K562 (cell line): ENCODE data around the gene HDHD3. TPM values are rescaled to one million over a fixed set of nuclear protein-coding genes. Genes with fewer than 3 reads are reported as not detected.

Experiments used
- CBFA2T2 ChIP-seq: fragments of 450-650 bp; conservative IDR thresholded peaks from 2 replicates; pipeline ENCODE4 v1.6.1; 2017; ENCODE audit warnings: mild to moderate bottlenecking
- FOXA3 ChIP-seq, 2 experiments: fragments of 450-650 bp in 1 of 2; sonication (generic) in 1 of 2; formaldehyde crosslinking; IDR thresholded peaks in 1 of 2; conservative IDR thresholded peaks in 1 of 2; 2 replicates each; pipeline versions ENCODE4 v1.4.0 to v1.8.0; 2020 to 2022; ENCODE audit warnings: mild to moderate bottlenecking in 2 of 2, missing genetic modification reagents in 1 of 2
- GATAD2A ChIP-seq: fragments of 450-650 bp; IDR thresholded peaks from 2 replicates; pipeline ENCODE4 v1.6.1; 2017
- HNRNPK ChIP-seq: fragments of 200-400 bp; formaldehyde crosslinking; IDR thresholded peaks from one replicate; pipeline ENCODE4 v1.6.1; 2018; ENCODE audit warnings: mild to moderate bottlenecking, low read depth, low read length; ENCODE audit not compliant: poor library complexity, severe bottlenecking
- HOMEZ ChIP-seq: fragments of 250-450 bp; sonication (Bioruptor Pico); IDR thresholded peaks from 2 replicates; pipeline ENCODE4 v1.4.0; 2020; ENCODE audit warnings: mild to moderate bottlenecking, moderate library complexity
- PRMT5 ChIP-seq: sonication (generic); formaldehyde crosslinking; IDR thresholded peaks from 2 replicates; pipeline ENCODE4 v1.5.0; 2020; ENCODE audit warnings: missing genetic modification reagents
- SMAD1 ChIP-seq: fragments of 150-350 bp; IDR thresholded peaks from 2 replicates; pipeline ENCODE4 v1.6.1; 2014; ENCODE audit warnings: low read length, low read depth; ENCODE audit not compliant: partially characterized antibody
- ZFPM2 ChIP-seq: fragments of 250-450 bp; sonication (Bioruptor Pico); IDR thresholded peaks from 2 replicates; pipeline ENCODE4 v1.5.1; 2022; ENCODE audit warnings: mild to moderate bottlenecking
- ZMIZ1 ChIP-seq, 2 experiments: fragments of 150-350 bp in 1 of 2; IDR thresholded peaks; 2 replicates each; pipeline ENCODE4 v1.6.1; 2012 to 2016; ENCODE audit warnings: low read depth in 2 of 2, low read length in 2 of 2, mild to moderate bottlenecking in 1 of 2, moderate library complexity in 1 of 2
- ZNF217 ChIP-seq: sonication (generic); formaldehyde crosslinking; IDR thresholded peaks from 2 replicates; pipeline ENCODE4 v1.8.0; 2022; ENCODE audit warnings: mild to moderate bottlenecking, missing genetic modification reagents
- polyA plus RNA-seq, 8 experiments: library from polyadenylated mRNA; depleted of rRNA in 4 of 8; stranded (reverse) in 5 of 8; unstranded in 3 of 8; fragments of >200 nt; fragmentation: Nextera tagmentation in 2 of 8; fragmentation: Illumina TruSeq in 1 of 8; extraction: Ambion mirVana in 2 of 8; extraction: Trizol in 1 of 8; gene quantifications; 2 replicates each; pipeline versions ENCODE4 v1.2.1 to v1.2.3, GENCODE V29; 2011 to 2014; ENCODE audit warnings: inconsistent platforms in 1 of 8, missing spikeins in 1 of 8
- total RNA-seq, 7 experiments: library from RNA; depleted of rRNA in 6 of 7; stranded (reverse); fragments of >200 nt in 6 of 7; fragmentation: Illumina TruSeq in 2 of 7; extraction: Trizol in 2 of 7; gene quantifications; 2 replicates each; pipeline versions ENCODE4 v1.2.1 to v1.2.3, GENCODE V29; 2011 to 2021; ENCODE audit warnings: low replicate concordance in 1 of 7
- TF ChIP-seq, protein P1 (sequence below): fragments of 250-450 bp; sonication (Bioruptor Pico); IDR thresholded peaks from 2 replicates; pipeline ENCODE4 v1.5.0; 2021; ENCODE audit warnings: mild to moderate bottlenecking, moderate library complexity
- TF ChIP-seq, protein P2 (sequence below), 2 experiments: fragments of 450-650 bp; IDR thresholded peaks; 2 replicates each; pipeline ENCODE4 v1.6.1; 2018; ENCODE audit warnings: mild to moderate bottlenecking in 2 of 2, low read depth in 1 of 2; ENCODE audit not compliant: partially characterized antibody in 2 of 2

HDHD3 gene
- total and polyA plus RNA-seq, 9 of the 15 experiments (the other 6 are each of a cell fraction or from before 2014, with no cell fraction given), result 1.1 to 19.1 (median 10.9) TPM

DNA sequence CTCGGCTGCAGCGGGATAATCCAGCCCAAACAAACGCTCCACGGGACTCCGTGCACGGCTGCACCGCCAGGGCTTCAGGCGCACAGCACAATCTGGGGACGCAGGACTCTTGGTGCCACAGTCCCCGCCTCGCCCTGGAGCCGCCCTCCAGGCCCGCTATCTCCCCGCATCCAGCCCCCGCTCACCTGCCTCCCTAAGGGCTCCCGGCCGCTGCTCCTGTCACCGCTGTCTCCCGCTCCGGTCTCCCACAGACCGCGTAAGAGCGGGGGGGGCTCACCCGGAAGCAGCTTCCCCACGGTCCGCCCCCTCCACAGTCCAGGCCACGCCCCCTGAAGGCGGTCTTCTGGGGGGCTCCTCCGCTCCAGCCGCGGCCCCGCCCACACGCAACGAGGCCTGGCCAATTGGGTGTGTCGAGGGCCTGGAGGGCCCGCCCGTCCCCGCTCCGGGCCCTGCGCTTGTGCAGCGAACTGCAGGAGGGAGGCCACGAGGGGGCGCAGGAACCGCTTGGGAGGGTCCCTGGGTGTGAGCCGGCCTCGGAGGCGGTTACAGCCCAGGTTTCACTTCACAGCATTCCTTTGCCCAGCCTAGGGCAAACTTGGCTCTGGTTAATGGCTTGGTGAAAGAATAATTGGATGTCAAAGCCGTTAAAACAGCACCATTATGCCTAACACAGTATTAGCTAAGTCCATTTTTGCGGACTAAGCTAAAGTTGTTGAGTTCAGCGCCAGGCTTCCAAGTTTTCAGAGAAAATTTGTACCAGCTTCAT, 24.4 kb upstream of the HDHD3 start, which contains the start of gene ALAD (continued):
- TF ChIP-seq, protein P1, sequence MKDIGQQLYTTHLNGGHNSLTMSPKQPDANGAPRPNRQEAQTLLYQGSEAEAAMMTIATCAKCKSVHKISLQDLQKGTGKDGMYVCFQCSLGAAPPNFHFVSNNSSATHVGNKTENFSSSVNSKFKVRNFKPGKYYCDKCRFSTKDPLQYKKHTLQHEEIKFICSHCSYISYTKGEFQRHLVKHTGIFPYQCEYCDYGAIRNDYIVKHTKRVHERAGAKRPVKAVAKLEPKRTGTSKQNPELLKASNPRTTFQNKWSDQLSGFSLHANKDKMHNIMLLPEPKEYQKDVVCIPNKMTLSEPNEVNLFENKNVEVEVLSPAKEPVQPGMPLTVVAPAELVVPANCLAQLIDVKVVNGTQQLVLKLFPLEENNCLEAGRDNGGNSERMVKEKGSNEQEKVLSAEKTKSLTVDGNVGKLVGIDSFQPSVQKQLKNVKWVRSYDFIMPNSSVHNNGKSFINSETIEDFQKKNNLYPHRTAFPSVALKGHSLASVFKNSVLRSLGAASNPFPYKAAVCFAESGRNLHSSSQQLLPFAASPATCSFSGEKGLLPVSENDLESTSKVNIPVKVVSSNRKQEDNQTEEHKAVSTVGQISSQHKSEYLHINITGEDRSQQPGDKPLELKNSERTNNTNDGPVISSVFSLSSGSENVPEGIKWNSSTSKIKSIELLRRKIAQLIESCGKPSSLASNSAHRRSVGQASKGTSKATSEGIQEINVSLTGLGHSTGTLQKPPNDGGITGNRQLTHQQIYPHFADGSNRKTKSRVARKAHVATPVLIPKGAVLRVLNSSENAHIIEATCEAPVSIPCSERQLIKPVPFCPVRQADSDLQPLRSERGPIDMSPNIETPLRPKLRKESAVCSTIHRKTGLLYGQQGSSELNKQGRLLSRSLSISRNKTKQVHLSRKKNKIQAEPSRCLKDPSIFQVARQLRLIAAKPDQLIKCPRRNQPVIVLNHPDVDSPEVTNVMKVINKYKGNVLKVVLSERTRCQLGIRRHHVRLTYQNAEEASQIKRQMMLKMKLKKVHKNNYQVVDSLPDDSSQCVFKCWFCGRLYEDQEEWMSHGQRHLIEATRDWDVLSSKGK (CRISPR knock-in tag), result no peak
- TF ChIP-seq ZFPM2 (CRISPR knock-in tag) (no peak), ZMIZ1 (IDR thresholded peaks at IDR 0.05; ENCODE audit: low read depth in 2 of 2, low read length in 2 of 2) (no peak), PRMT5 (CRISPR knock-in tag) (no peak), FOXA3 (CRISPR knock-in tag; conservative IDR thresholded peaks at IDR 0.05 in 1 of 2, IDR thresholded peaks at IDR 0.05 in 1 of 2) (no peak), GATAD2A (peak; percentile 52; the same call in 1 of the 2 replicates), ZNF217 (CRISPR knock-in tag) (no peak), HOMEZ (CRISPR knock-in tag) (no peak), SMAD1 (no peak), CBFA2T2 (no peak), HNRNPK (no peak)
- TF ChIP-seq, protein P2, sequence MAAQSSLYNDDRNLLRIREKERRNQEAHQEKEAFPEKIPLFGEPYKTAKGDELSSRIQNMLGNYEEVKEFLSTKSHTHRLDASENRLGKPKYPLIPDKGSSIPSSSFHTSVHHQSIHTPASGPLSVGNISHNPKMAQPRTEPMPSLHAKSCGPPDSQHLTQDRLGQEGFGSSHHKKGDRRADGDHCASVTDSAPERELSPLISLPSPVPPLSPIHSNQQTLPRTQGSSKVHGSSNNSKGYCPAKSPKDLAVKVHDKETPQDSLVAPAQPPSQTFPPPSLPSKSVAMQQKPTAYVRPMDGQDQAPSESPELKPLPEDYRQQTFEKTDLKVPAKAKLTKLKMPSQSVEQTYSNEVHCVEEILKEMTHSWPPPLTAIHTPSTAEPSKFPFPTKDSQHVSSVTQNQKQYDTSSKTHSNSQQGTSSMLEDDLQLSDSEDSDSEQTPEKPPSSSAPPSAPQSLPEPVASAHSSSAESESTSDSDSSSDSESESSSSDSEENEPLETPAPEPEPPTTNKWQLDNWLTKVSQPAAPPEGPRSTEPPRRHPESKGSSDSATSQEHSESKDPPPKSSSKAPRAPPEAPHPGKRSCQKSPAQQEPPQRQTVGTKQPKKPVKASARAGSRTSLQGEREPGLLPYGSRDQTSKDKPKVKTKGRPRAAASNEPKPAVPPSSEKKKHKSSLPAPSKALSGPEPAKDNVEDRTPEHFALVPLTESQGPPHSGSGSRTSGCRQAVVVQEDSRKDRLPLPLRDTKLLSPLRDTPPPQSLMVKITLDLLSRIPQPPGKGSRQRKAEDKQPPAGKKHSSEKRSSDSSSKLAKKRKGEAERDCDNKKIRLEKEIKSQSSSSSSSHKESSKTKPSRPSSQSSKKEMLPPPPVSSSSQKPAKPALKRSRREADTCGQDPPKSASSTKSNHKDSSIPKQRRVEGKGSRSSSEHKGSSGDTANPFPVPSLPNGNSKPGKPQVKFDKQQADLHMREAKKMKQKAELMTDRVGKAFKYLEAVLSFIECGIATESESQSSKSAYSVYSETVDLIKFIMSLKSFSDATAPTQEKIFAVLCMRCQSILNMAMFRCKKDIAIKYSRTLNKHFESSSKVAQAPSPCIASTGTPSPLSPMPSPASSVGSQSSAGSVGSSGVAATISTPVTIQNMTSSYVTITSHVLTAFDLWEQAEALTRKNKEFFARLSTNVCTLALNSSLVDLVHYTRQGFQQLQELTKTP (IDR thresholded peaks at IDR 0.05; ENCODE audit: low read depth in 1 of 2, partially characterized antibody in 2 of 2), result no peak
